ENCODE measurements around the gene ALDH1B1. TPM values are rescaled to one million over a fixed set of nuclear protein-coding genes. Genes with fewer than 3 reads are reported as not detected.

ALDH1B1 gene
- total RNA-seq, 1 experiment from 2014 or later, result 35.7 TPM

GRCh38 chr9:38344566-38345324 lies 47.8 kb upstream of the ALDH1B1 start:
- H3K9me3 ChIP-seq, result no peaks in the 10 kb centered on the region
- H3K4me1 Mint-ChIP-seq (ENCODE audit: low read depth, unreplicated experiment), result no peaks in the 10 kb centered on the region
- ChIA-PET CTCF (no interaction called here), POLR2A (no interaction called here)
- peaks cover 17% of the 10 kb centered on the region for H3K27me3 Mint-ChIP-seq (ENCODE audit: insufficient read depth, unreplicated experiment)
- H3K9me3 Mint-ChIP-seq (ENCODE audit: unreplicated experiment), result no peaks in the 10 kb centered on the region
- no peaks in the 10 kb centered on the region for H3K36me3 ChIP-seq (ENCODE audit: control insufficient read depth, insufficient read depth, low read length)
- DNase-seq, result no peak
- H3K4me3 Mint-ChIP-seq (ENCODE audit: unreplicated experiment), result no peak overlapping the region
- H3K4me1 ChIP-seq, result no peaks in the 10 kb centered on the region
- intact Hi-C loops (cut with micrococcal nuclease; ENCODE audit: unreplicated experiment), result no loop called here
- no peak overlapping the region for H3K4me3 ChIP-seq (ENCODE audit: low read depth, low read length)
- H3K36me3 Mint-ChIP-seq (ENCODE audit: insufficient read depth, unreplicated experiment), result no peaks in the 10 kb centered on the region
- H3K27me3 ChIP-seq (replicated peaks; ENCODE audit: control insufficient read depth, insufficient read depth, low read length), result no peaks in the 10 kb centered on the region
- H3K27ac Mint-ChIP-seq (ENCODE audit: unreplicated experiment), result no peak overlapping the region
- TF ChIP-seq CTCF (IDR thresholded peaks at IDR 0.05; ENCODE audit: insufficient read depth in 1 of 2, low read depth in 1 of 2, low read length in 1 of 2, severe bottlenecking in 1 of 2, unreplicated experiment in 1 of 2), result no peak
- BruUV-seq (replicated peaks), result no TSS peak

GRCh38 chr9:38345851-38346755 lies 46.4 kb upstream of the ALDH1B1 start:
- DNase-seq, result no peak
- no peak for TF ChIP-seq CTCF (IDR thresholded peaks at IDR 0.05; ENCODE audit: insufficient read depth in 1 of 2, low read depth in 1 of 2, low read length in 1 of 2, severe bottlenecking in 1 of 2, unreplicated experiment in 1 of 2)
- no peaks in the 10 kb centered on the region for H3K36me3 ChIP-seq (ENCODE audit: control insufficient read depth, insufficient read depth, low read length)
- CTCF ChIA-PET, result interaction anchor here (0.6 kb wide), 1 partner anchor 41 kb away, joined by 3 read pairs; no protein-coding TSS in a partner anchor
- no peak overlapping the region for H3K27ac Mint-ChIP-seq (ENCODE audit: unreplicated experiment)
- no peak overlapping the region for H3K4me3 Mint-ChIP-seq (ENCODE audit: unreplicated experiment)
- no peaks in the 10 kb centered on the region for H3K9me3 Mint-ChIP-seq (ENCODE audit: unreplicated experiment)
- H3K4me3 ChIP-seq (ENCODE audit: low read depth, low read length), result no peak overlapping the region
- peaks cover 14% of the 10 kb centered on the region for H3K27me3 Mint-ChIP-seq (ENCODE audit: insufficient read depth, unreplicated experiment)
- H3K4me1 Mint-ChIP-seq (ENCODE audit: low read depth, unreplicated experiment), result no peaks in the 10 kb centered on the region
- H3K9me3 ChIP-seq, result no peaks in the 10 kb centered on the region
- H3K36me3 Mint-ChIP-seq (ENCODE audit: insufficient read depth, unreplicated experiment), result no peaks in the 10 kb centered on the region
- POLR2A ChIA-PET, result no interaction called here
- intact Hi-C loops (cut with micrococcal nuclease; ENCODE audit: unreplicated experiment), result no loop called here
- no TSS peak for BruUV-seq (replicated peaks)
- H3K27me3 ChIP-seq (replicated peaks; ENCODE audit: control insufficient read depth, insufficient read depth, low read length), result no peaks in the 10 kb centered on the region
- H3K4me1 ChIP-seq, result no peaks in the 10 kb centered on the region

GRCh38 chr9:38346811-38347210 lies 45.7 kb upstream of the ALDH1B1 start:
- POLR2A ChIA-PET, result no interaction called here
- Mint-ChIP-seq H3K27me3 (ENCODE audit: insufficient read depth, unreplicated experiment) (peaks cover 14% of the 10 kb centered on the region), H3K4me1 (ENCODE audit: low read depth, unreplicated experiment) (no peaks in the 10 kb centered on the region), H3K36me3 (ENCODE audit: insufficient read depth, unreplicated experiment) (no peaks in the 10 kb centered on the region), H3K9me3 (ENCODE audit: unreplicated experiment) (no peaks in the 10 kb centered on the region), H3K27ac (ENCODE audit: unreplicated experiment) (no peak overlapping the region), H3K4me3 (ENCODE audit: unreplicated experiment) (no peak overlapping the region)
- Histone ChIP-seq H3K9me3 (no peaks in the 10 kb centered on the region), H3K36me3 (ENCODE audit: control insufficient read depth, insufficient read depth, low read length) (no peaks in the 10 kb centered on the region), H3K4me3 (ENCODE audit: low read depth, low read length) (no peak overlapping the region), H3K4me1 (no peaks in the 10 kb centered on the region), H3K27me3 (replicated peaks; ENCODE audit: control insufficient read depth, insufficient read depth, low read length) (no peaks in the 10 kb centered on the region)
- no peak for DNase-seq
- intact Hi-C loops (cut with micrococcal nuclease; ENCODE audit: unreplicated experiment), result no loop called here
- BruUV-seq (replicated peaks), result no TSS peak
- CTCF ChIA-PET, result no interaction called here
- TF ChIP-seq CTCF (IDR thresholded peaks at IDR 0.05; ENCODE audit: insufficient read depth in 1 of 2, low read depth in 1 of 2, low read length in 1 of 2, severe bottlenecking in 1 of 2, unreplicated experiment in 1 of 2), result no peak

Measured in Caco-2 (cell line).